ENCODE results near the gene GOLPH3.

GOLPH3 gene

DNA sequence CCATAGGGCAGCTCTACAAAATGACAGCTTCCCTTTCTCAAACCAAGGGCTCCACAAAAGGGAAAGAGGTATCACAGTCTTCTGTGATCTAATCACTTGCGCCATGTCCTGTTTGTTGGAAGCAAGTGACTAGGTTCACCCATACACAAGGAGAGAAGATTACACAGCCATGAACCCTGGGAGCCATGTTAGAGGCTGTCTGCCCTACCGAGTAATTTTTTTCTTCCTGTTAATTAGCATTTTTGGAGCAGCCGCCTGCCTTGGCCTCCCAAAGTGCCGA is 33.2 kb upstream of the GOLPH3 start:
- TF ChIP-seq, protein P1, sequence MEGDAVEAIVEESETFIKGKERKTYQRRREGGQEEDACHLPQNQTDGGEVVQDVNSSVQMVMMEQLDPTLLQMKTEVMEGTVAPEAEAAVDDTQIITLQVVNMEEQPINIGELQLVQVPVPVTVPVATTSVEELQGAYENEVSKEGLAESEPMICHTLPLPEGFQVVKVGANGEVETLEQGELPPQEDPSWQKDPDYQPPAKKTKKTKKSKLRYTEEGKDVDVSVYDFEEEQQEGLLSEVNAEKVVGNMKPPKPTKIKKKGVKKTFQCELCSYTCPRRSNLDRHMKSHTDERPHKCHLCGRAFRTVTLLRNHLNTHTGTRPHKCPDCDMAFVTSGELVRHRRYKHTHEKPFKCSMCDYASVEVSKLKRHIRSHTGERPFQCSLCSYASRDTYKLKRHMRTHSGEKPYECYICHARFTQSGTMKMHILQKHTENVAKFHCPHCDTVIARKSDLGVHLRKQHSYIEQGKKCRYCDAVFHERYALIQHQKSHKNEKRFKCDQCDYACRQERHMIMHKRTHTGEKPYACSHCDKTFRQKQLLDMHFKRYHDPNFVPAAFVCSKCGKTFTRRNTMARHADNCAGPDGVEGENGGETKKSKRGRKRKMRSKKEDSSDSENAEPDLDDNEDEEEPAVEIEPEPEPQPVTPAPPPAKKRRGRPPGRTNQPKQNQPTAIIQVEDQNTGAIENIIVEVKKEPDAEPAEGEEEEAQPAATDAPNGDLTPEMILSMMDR (IDR thresholded peaks at IDR 0.05; ENCODE audit: low read depth, low read length), result no peak
- H3K27me3 ChIP-seq (ENCODE audit: insufficient read depth, low read depth, severe bottlenecking), result no peaks in the 10 kb centered on the region
- H3K4me3 ChIP-seq (ENCODE audit: low read depth, low read length), result no peak overlapping the region
- no peak for DNase-seq
- no peaks in the 10 kb centered on the region for H3K36me3 ChIP-seq
- H3K27ac ChIP-seq, result no peak overlapping the region
- H3K9me3 ChIP-seq (ENCODE audit: severe bottlenecking), result peaks cover 3% of the 10 kb centered on the region

DNA sequence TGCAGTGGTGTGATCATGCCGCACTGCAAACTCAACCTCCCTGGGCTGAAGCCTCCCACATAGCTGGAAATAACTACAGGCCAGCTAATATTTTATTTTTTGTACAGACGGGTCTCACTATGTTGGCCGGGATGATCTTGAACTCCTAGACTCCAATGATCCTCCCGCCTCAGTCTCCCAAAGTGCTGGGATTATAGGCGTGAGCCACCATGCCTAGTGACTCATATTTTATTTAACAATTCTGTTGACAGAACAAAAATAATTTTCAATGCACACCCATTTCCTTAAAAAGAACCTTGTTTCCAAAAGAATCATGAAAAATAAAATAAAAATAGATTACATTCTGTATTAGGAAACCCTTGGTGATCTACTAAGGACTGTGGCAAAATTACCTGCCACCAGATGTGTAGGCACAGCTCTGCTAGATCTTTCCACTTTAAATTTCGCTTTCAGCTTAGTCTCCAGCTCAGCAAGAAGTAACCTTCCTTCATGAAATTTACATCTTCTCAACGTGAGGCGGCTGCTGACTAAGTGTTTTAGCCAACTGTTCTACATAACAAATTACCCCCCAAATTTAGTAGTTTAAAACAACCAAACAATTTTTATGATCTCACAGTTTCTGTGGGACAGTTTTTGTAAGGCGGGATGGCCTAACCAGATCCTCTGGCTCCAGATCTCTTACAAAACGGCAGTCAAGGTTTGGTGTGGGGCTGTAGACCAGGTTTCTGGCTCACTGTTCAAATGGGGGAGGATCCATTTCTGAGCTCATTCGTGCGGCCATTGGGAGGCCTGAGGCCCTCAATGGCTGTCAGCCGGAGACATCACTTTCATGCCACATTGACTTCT is 32.6 kb upstream of the GOLPH3 start:
- Histone ChIP-seq H3K4me3 (ENCODE audit: low read depth, low read length) (no peak overlapping the region), H3K27ac (no peak overlapping the region), H3K9me3 (ENCODE audit: severe bottlenecking) (peaks cover 3% of the 10 kb centered on the region), H3K36me3 (no peaks in the 10 kb centered on the region), H3K27me3 (ENCODE audit: insufficient read depth, low read depth, severe bottlenecking) (no peaks in the 10 kb centered on the region)
- TF ChIP-seq, protein P1 (IDR thresholded peaks at IDR 0.05; ENCODE audit: low read depth, low read length), result no peak
- DNase-seq, result no peak

DNA sequence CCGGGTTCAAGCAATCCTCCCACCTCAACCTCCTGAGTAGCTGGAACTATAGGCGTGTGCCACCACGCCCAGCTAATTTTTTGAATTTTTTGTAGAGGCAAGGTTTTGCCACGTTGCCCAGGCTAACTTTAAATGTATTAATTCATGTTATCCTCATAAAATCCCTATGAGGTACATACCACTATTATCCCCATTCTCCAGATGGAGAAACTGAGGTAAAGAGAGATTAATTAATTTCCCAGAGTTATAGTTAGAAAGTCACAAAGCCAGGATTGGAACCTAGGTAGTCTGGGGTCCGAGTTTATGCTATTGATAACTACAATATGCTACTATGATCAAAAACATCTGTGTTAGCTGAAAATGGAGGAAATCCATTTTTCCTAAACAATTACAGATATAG is 31.9 kb upstream of the GOLPH3 start:
- Histone ChIP-seq H3K4me3 (ENCODE audit: low read depth, low read length) (no peak overlapping the region), H3K9me3 (ENCODE audit: severe bottlenecking) (peaks cover 3% of the 10 kb centered on the region), H3K36me3 (no peaks in the 10 kb centered on the region), H3K27me3 (ENCODE audit: insufficient read depth, low read depth, severe bottlenecking) (no peaks in the 10 kb centered on the region), H3K27ac (no peak overlapping the region)
- DNase-seq, result no peak
- TF ChIP-seq, protein P1 (IDR thresholded peaks at IDR 0.05; ENCODE audit: low read depth, low read length), result no peak

DNA sequence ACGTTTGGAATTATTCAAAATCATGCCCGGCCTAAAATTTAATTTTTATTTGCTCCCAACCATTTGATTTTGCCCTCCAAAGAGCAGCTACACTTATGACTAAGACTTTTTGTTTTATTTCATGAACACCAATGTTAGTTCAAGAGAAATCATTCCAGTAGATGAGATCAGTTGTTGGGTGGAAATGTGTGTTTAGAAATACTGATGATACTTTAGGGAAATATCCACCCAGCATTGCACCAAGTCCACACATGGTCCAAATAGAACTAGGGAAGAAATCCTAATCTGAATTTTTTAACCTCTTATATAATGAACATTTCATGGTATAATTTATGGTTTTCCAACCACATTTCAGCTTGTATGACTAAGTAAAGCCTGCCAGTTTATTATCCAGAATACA is 28.3 kb upstream of the GOLPH3 start:
- DNase-seq, result no peak
- H3K27ac ChIP-seq, result no peak overlapping the region

DNA sequence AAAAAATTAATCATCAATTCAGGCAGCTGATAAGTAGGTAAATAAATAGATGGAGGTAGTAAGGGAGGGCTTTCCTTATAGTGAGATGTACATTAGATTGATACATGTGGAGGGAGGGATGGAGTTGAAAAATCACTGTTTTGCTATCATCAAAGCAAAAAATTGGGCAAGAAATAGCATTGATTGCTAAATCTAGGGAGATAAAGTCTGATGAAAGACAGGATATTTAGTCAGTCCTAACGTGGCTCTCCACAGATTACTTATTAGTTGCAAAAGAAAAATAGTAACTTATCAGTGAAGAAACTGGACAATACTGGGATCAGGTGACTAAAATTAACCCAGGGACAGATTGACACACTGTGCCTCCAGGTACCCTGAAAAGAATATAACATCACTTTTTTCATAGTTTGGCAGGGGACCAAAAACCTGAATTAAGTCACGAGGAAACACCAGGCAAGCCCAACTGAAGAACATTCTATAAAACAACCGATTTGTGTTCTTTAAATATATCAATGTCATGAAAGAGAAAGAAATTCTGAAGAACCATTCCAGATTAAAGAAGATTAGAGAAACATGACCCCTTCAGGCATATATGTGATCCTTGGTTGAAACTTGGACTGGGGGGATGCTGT is 27.1 kb upstream of the GOLPH3 start:
- TF ChIP-seq, protein P1 (IDR thresholded peaks at IDR 0.05; ENCODE audit: low read depth, low read length), result no peak
- no peak overlapping the region for H3K4me3 ChIP-seq (ENCODE audit: low read depth, low read length)
- DNase-seq, result no peak
- no peaks in the 10 kb centered on the region for H3K27me3 ChIP-seq (ENCODE audit: insufficient read depth, low read depth, severe bottlenecking)
- no peaks in the 10 kb centered on the region for H3K36me3 ChIP-seq
- no peak overlapping the region for H3K27ac ChIP-seq
- no peaks in the 10 kb centered on the region for H3K9me3 ChIP-seq (ENCODE audit: severe bottlenecking)

More for the DNA sequence above, 28.3 kb upstream of the GOLPH3 start:
- Histone ChIP-seq H3K4me3 (ENCODE audit: low read depth, low read length) (no peak overlapping the region), H3K36me3 (no peaks in the 10 kb centered on the region), H3K9me3 (ENCODE audit: severe bottlenecking) (peaks cover 2% of the 10 kb centered on the region), H3K27me3 (ENCODE audit: insufficient read depth, low read depth, severe bottlenecking) (no peaks in the 10 kb centered on the region)
- TF ChIP-seq, protein P1 (IDR thresholded peaks at IDR 0.05; ENCODE audit: low read depth, low read length), result no peak
